Measurements from ENCODE around the gene TM2D1. TPM values are rescaled to one million over a fixed set of nuclear protein-coding genes. Genes with fewer than 3 reads are reported as not detected.
"Not testable (repeated sequence)": the region's sequence is repeated elsewhere in the genome, so short reads cannot be mapped to it uniquely, and the experiment has no call there.

TM2D1 gene
- total RNA-seq, 1 donor from 2014 or later: 47.8 TPM

GRCh38 chr1:61711969-61712368 is 13.0 kb downstream of the TM2D1 start:
- no peak overlapping the region for H3K4me3 ChIP-seq
- DNase-seq (no peak), ATAC-seq (no peak)
- peaks cover 23% of the 10 kb centered on the region for H3K36me3 ChIP-seq
- TF ChIP-seq CTCF (IDR thresholded peaks at IDR 0.05): no peak
- intact Hi-C loops (cut with DNase I): no loop called here
- no peak overlapping the region for H3K27ac ChIP-seq
- no peaks in the 10 kb centered on the region for H3K4me1 ChIP-seq
- H3K9me3 ChIP-seq: no peaks in the 10 kb centered on the region
- no peaks in the 10 kb centered on the region for H3K27me3 ChIP-seq (ENCODE audit: low read depth)

- ATAC-seq; H3K27ac ChIP-seq; H3K4me1 ChIP-seq; H3K9me3 ChIP-seq; DNase-seq; intact Hi-C loops (cut with DNase I); H3K4me3 ChIP-seq; H3K27me3 ChIP-seq (ENCODE audit: low read depth): not testable (repeated sequence)
- peaks cover 29% of the 10 kb centered on the region for H3K36me3 ChIP-seq
Observed at GRCh38 chr1:61711257-61711656, 13.7 kb downstream of the TM2D1 start.

GRCh38 chr1:61709908-61710289 is 15.0 kb downstream of the TM2D1 start:
- Histone ChIP-seq H3K9me3 (no peaks in the 10 kb centered on the region), H3K36me3 (peaks cover 41% of the 10 kb centered on the region), H3K27me3 (ENCODE audit: low read depth) (no peaks in the 10 kb centered on the region), H3K27ac (no peak overlapping the region), H3K4me1 (no peaks in the 10 kb centered on the region), H3K4me3 (no peak overlapping the region)
- DNase-seq (no peak), ATAC-seq (no peak)
- no peak for TF ChIP-seq CTCF (IDR thresholded peaks at IDR 0.05)
- intact Hi-C loops (cut with DNase I): no loop called here

GRCh38 chr1:61708953-61709907 is 15.7 kb downstream of the TM2D1 start:
- intact Hi-C loops (cut with DNase I): no loop called here
- H3K4me1 ChIP-seq: no peaks in the 10 kb centered on the region
- H3K27ac ChIP-seq: no peak overlapping the region
- no peaks in the 10 kb centered on the region for H3K27me3 ChIP-seq (ENCODE audit: low read depth)
- no peaks in the 10 kb centered on the region for H3K9me3 ChIP-seq
- ATAC-seq: peak; percentile 51 to 89
- no peak for DNase-seq
- no peak for TF ChIP-seq CTCF (IDR thresholded peaks at IDR 0.05)
- H3K4me3 ChIP-seq: no peak overlapping the region
- H3K36me3 ChIP-seq: peaks cover 48% of the 10 kb centered on the region

- intact Hi-C loops (cut with DNase I): no loop called here
- Histone ChIP-seq H3K36me3 (peaks cover 84% of the 10 kb centered on the region), H3K4me3 (no peak overlapping the region), H3K4me1 (no peaks in the 10 kb centered on the region), H3K27me3 (ENCODE audit: low read depth) (no peaks in the 10 kb centered on the region), H3K9me3 (no peaks in the 10 kb centered on the region), H3K27ac (no peak overlapping the region)
- ATAC-seq (no peak), DNase-seq (no peak)
- TF ChIP-seq CTCF (IDR thresholded peaks at IDR 0.05): no peak
Observed at GRCh38 chr1:61699911-61700851, 24.8 kb downstream of the TM2D1 start.

Data from lower lobe of right lung (tissue), 2 donors.